SK-N-SH (cell line): ENCODE data around the gene ANKDD1A. TPM values are rescaled to one million over a fixed set of nuclear protein-coding genes. Genes with fewer than 3 reads are reported as not detected.

ENCODE experiments used
- CTCF ChIA-PET: fragments of 300-600, 350-600 bp; formaldehyde crosslinking; extraction: SDS; loops from one replicate; lab custom pipeline; 2021; lab: Yijun Ruan, JAX
- POLR2A ChIA-PET: fragments of 350-600 bp; sonication (Branson Sonifier 250); formaldehyde crosslinking; extraction: SDS; loops from one replicate; lab custom pipeline; 2020; ENCODE audit warnings: antibody characterized with exemption, inconsistent platforms; lab: Yijun Ruan, JAX
- DNase-seq: peaks from one replicate; pipeline ENCODE4 v3.0.0; 2012
- H2AFZ ChIP-seq: fragments of 200-600 bp; sonication (generic); 2 replicates; pipeline ENCODE4 v1.8.1; 2016; ENCODE audit warnings: antibody characterized with exemption, mild to moderate bottlenecking, low read depth
- H3F3A ChIP-seq: fragments of 200-600 bp; sonication (generic); replicated peaks from 2 replicates; pipeline ENCODE3; 2016; ENCODE audit warnings: antibody characterized with exemption, mild to moderate bottlenecking; ENCODE audit not compliant: insufficient read depth
- H3K27ac ChIP-seq, 2 experiments: fragments of 200-500 bp in 1 of 2; fragments of 200-600 bp in 1 of 2; sonication (Bioruptor generic) in 1 of 2; sonication (generic), shearing (Covaris generic) in 1 of 2; 2 replicates each; pipeline versions ENCODE4 v1.5.1 to v1.6.1; 2014 to 2016; ENCODE audit warnings: low read depth in 2 of 2, inconsistent platforms in 1 of 2, low read length in 1 of 2, mild to moderate bottlenecking in 1 of 2, mixed read lengths in 1 of 2
- H3K27me3 ChIP-seq: fragments of 200-600 bp; sonication (generic), shearing (Covaris generic); 2 replicates; pipeline ENCODE4 v1.6.1; 2016; ENCODE audit warnings: mixed run types; ENCODE audit not compliant: insufficient read depth
- H3K36me3 ChIP-seq, 2 experiments: fragments of 200-500 bp in 1 of 2; fragments of 200-600 bp in 1 of 2; sonication (Bioruptor generic) in 1 of 2; sonication (generic) in 1 of 2; replicated peaks in 1 of 2; 2 replicates each; pipeline versions ENCODE3 to v1.5.1; 2014 to 2016; ENCODE audit warnings: low read length in 1 of 2, mild to moderate bottlenecking in 1 of 2; ENCODE audit not compliant: insufficient read depth in 2 of 2, control insufficient read depth in 1 of 2
- H3K4me1 ChIP-seq, 2 experiments: fragments of 200-500 bp in 1 of 2; fragments of 200-600 bp in 1 of 2; sonication (Bioruptor generic) in 1 of 2; sonication (generic), shearing (Covaris generic) in 1 of 2; 2 replicates each; pipeline versions ENCODE4 v1.5.1 to v1.6.1; 2014 to 2016; ENCODE audit warnings: low read depth in 1 of 2, low read length in 1 of 2, mixed run types in 1 of 2; ENCODE audit not compliant: insufficient read depth in 2 of 2, control insufficient read depth in 1 of 2
- H3K4me2 ChIP-seq: fragments of 200-600 bp; sonication (generic), shearing (Covaris generic); 2 replicates; pipeline ENCODE4 v1.6.1; 2017; ENCODE audit warnings: mixed run types
- H3K4me3 ChIP-seq, 2 experiments: fragments of 200-500 bp in 1 of 2; fragments of 200-600 bp in 1 of 2; sonication (Bioruptor generic) in 1 of 2; sonication (generic), shearing (Covaris generic) in 1 of 2; 2 replicates each; pipeline versions ENCODE4 v1.5.1 to v1.8.1; 2014 to 2016; ENCODE audit warnings: low read depth in 2 of 2, inconsistent platforms in 1 of 2, low read length in 1 of 2, mild to moderate bottlenecking in 1 of 2, mixed read lengths in 1 of 2, moderate library complexity in 1 of 2
- H3K79me2 ChIP-seq: fragments of 200-600 bp; sonication (generic); 2 replicates; pipeline ENCODE4 v1.8.1; 2017; ENCODE audit warnings: mild to moderate bottlenecking; ENCODE audit not compliant: insufficient read depth
- H3K9ac ChIP-seq: fragments of 200-600 bp; sonication (generic); 2 replicates; pipeline ENCODE4 v1.6.1; 2017; ENCODE audit warnings: mixed run types
- H3K9me2 ChIP-seq: fragments of 200-600 bp; sonication (generic); 2 replicates; pipeline ENCODE4 v1.6.1; 2017; ENCODE audit warnings: mixed run types
- H3K9me3 ChIP-seq: fragments of 200-600 bp; sonication (generic); 2 replicates; pipeline ENCODE4 v1.6.1; 2017; ENCODE audit warnings: mixed run types, mild to moderate bottlenecking, moderate library complexity
- H4K20me1 ChIP-seq: fragments of 200-600 bp; sonication (generic); 2 replicates; pipeline ENCODE4 v1.6.1; 2017; ENCODE audit warnings: mild to moderate bottlenecking, mixed run types; ENCODE audit not compliant: insufficient read depth
- EP300 ChIP-seq, 2 experiments: IDR thresholded peaks; 2 replicates each; pipeline versions ENCODE4 v1.4.0 to v1.6.1; 2012; ENCODE audit warnings: borderline replicate concordance in 1 of 2, low read depth in 1 of 2, low read length in 1 of 2
- EZH2phosphoT487 ChIP-seq: fragments of 200-600 bp; sonication (generic); IDR thresholded peaks from 2 replicates; pipeline ENCODE4 v1.6.1; 2017; ENCODE audit warnings: low read depth, mixed run types, mild to moderate bottlenecking, antibody characterized with exemption, moderate library complexity, borderline replicate concordance
- FOSL2 ChIP-seq: IDR thresholded peaks from 2 replicates; pipeline ENCODE4 v1.4.0; 2012; ENCODE audit warnings: low read depth, mild to moderate bottlenecking, moderate library complexity, borderline replicate concordance
- FOXM1 ChIP-seq: IDR thresholded peaks from 2 replicates; pipeline ENCODE4 v1.4.0; 2012; ENCODE audit warnings: low read depth, mild to moderate bottlenecking
- JUND ChIP-seq: IDR thresholded peaks from 2 replicates; pipeline ENCODE4 v1.4.0; 2012
- NFIC ChIP-seq: IDR thresholded peaks from 2 replicates; pipeline ENCODE4 v1.4.0; 2012; ENCODE audit warnings: borderline replicate concordance
- POLR2AphosphoS5 ChIP-seq: IDR thresholded peaks from 2 replicates; pipeline ENCODE4 v1.6.1; 2012; ENCODE audit warnings: low read depth, low read length
- RFX5 ChIP-seq: IDR thresholded peaks from 2 replicates; pipeline ENCODE4 v1.6.1; 2012; ENCODE audit warnings: mild to moderate bottlenecking, improper control_type of control experiment, low read length
- RXRA ChIP-seq: IDR thresholded peaks from 2 replicates; pipeline ENCODE4 v1.4.0; 2012; ENCODE audit warnings: low read depth, mild to moderate bottlenecking, borderline replicate concordance
- TAF1 ChIP-seq: IDR thresholded peaks from 2 replicates; pipeline ENCODE4 v1.6.1; 2012; ENCODE audit warnings: low read depth, mild to moderate bottlenecking, low read length, moderate library complexity, borderline replicate concordance
- TCF12 ChIP-seq: IDR thresholded peaks from 2 replicates; pipeline ENCODE4 v1.4.0; 2012
- polyA plus RNA-seq, 3 experiments: library from polyadenylated mRNA; depleted of rRNA; stranded (reverse); fragments of >200 nt; gene quantifications; 2 replicates each; pipeline ENCODE4 v1.2.3, GENCODE V29; 2012
- TF ChIP-seq, protein P1 (sequence below): fragments of 150-350 bp; IDR thresholded peaks from 2 replicates; pipeline ENCODE4 v1.6.1; 2017; ENCODE audit warnings: antibody characterized with exemption, low read length, low read depth, borderline replicate concordance
- TF ChIP-seq, protein P2 (sequence below): IDR thresholded peaks from 2 replicates; pipeline ENCODE4; 2012
- TF ChIP-seq, protein P3 (sequence below): fragments of 200-600 bp; sonication (generic); IDR thresholded peaks from 2 replicates; pipeline ENCODE4 v1.6.1; 2017; ENCODE audit warnings: antibody characterized with exemption, mild to moderate bottlenecking, moderate library complexity
- TF ChIP-seq, protein P4 (sequence below): IDR thresholded peaks from 2 replicates; pipeline ENCODE4 v1.4.0; 2012; ENCODE audit warnings: low read depth, borderline replicate concordance

ANKDD1A gene
- polyA plus RNA-seq, 1 of the 3 experiments (the other 2 are of a cell fraction): 8.6 TPM

DNA sequence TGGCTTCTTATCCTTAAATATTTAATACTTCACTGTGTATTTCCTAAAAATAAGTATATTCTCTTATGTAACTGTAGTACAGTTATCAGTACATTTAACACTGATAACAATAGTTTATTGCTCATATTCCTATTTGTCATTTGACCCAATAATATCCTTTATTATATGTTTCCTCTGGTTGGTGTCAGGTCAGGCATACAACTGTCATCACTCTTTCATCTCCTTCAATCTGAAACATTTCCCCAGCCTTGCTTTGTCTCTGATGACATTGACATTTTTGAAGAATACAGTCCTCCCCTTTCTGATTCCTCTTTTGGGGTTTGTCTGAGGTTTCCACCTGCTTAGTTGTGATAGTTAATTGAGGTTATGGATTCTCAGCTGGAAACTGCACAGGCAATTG, 42.2 kb upstream of the ANKDD1A start:
- Histone ChIP-seq H2AFZ (no peak overlapping the region), H3F3A (no peaks in the 10 kb centered on the region), H3K9ac (no peak overlapping the region), H3K4me1 (peaks cover 4 to 11% of the 10 kb centered on the region in 2 experiments; a peak in 3 of 4 replicates), H3K36me3 (peaks cover 0 to 7% of the 10 kb centered on the region in 2 experiments), H3K27ac (no peak overlapping the region), H3K4me3 (no peak overlapping the region), H3K4me2 (no peak overlapping the region), H3K9me2 (no peaks in the 10 kb centered on the region), H3K79me2 (no peaks in the 10 kb centered on the region), H3K9me3 (no peaks in the 10 kb centered on the region), H3K27me3 (no peaks in the 10 kb centered on the region), H4K20me1 (no peaks in the 10 kb centered on the region)
- ChIA-PET POLR2A (no interaction called here), CTCF (no interaction called here)
- DNase-seq: no peak
- TF ChIP-seq, protein P1, sequence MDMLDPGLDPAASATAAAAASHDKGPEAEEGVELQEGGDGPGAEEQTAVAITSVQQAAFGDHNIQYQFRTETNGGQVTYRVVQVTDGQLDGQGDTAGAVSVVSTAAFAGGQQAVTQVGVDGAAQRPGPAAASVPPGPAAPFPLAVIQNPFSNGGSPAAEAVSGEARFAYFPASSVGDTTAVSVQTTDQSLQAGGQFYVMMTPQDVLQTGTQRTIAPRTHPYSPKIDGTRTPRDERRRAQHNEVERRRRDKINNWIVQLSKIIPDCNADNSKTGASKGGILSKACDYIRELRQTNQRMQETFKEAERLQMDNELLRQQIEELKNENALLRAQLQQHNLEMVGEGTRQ: no peak
- TF ChIP-seq, protein P2, sequence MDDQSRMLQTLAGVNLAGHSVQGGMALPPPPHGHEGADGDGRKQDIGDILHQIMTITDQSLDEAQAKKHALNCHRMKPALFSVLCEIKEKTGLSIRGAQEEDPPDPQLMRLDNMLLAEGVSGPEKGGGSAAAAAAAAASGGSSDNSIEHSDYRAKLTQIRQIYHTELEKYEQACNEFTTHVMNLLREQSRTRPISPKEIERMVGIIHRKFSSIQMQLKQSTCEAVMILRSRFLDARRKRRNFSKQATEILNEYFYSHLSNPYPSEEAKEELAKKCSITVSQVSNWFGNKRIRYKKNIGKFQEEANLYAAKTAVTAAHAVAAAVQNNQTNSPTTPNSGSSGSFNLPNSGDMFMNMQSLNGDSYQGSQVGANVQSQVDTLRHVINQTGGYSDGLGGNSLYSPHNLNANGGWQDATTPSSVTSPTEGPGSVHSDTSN: no peak
- no peak for TF ChIP-seq RFX5
- no peak for TF ChIP-seq FOXM1
- no peak for TF ChIP-seq EZH2phosphoT487
- TF ChIP-seq, protein P3, sequence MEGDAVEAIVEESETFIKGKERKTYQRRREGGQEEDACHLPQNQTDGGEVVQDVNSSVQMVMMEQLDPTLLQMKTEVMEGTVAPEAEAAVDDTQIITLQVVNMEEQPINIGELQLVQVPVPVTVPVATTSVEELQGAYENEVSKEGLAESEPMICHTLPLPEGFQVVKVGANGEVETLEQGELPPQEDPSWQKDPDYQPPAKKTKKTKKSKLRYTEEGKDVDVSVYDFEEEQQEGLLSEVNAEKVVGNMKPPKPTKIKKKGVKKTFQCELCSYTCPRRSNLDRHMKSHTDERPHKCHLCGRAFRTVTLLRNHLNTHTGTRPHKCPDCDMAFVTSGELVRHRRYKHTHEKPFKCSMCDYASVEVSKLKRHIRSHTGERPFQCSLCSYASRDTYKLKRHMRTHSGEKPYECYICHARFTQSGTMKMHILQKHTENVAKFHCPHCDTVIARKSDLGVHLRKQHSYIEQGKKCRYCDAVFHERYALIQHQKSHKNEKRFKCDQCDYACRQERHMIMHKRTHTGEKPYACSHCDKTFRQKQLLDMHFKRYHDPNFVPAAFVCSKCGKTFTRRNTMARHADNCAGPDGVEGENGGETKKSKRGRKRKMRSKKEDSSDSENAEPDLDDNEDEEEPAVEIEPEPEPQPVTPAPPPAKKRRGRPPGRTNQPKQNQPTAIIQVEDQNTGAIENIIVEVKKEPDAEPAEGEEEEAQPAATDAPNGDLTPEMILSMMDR: no peak
- no peak for TF ChIP-seq NFIC
- no peak for TF ChIP-seq TAF1
- no peak for TF ChIP-seq RXRA
- TF ChIP-seq JUND: no peak
- TF ChIP-seq, protein P4, sequence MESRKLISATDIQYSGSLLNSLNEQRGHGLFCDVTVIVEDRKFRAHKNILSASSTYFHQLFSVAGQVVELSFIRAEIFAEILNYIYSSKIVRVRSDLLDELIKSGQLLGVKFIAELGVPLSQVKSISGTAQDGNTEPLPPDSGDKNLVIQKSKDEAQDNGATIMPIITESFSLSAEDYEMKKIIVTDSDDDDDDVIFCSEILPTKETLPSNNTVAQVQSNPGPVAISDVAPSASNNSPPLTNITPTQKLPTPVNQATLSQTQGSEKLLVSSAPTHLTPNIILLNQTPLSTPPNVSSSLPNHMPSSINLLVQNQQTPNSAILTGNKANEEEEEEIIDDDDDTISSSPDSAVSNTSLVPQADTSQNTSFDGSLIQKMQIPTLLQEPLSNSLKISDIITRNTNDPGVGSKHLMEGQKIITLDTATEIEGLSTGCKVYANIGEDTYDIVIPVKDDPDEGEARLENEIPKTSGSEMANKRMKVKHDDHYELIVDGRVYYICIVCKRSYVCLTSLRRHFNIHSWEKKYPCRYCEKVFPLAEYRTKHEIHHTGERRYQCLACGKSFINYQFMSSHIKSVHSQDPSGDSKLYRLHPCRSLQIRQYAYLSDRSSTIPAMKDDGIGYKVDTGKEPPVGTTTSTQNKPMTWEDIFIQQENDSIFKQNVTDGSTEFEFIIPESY: no peak
- TF ChIP-seq POLR2AphosphoS5: no peak
- TF ChIP-seq TCF12: no peak
- TF ChIP-seq FOSL2: no peak
- no peak for TF ChIP-seq EP300 (IDR thresholded peaks at IDR 0.05; ENCODE audit: borderline replicate concordance in 1 of 2, low read depth in 1 of 2, low read length in 1 of 2)
